GM06990 (cell line): Measurements from ENCODE around the gene SEC61A2.

ENCODE experiments used
- DNase-seq: peaks from one replicate; pipeline ENCODE4 v3.0.0-alpha.2; 2011; ENCODE audit not compliant: insufficient read length; ENCODE audit errors: extremely low read depth
- H3K27me3 ChIP-seq: replicated peaks from 2 replicates; pipeline ENCODE4 v1.6.0; 2011; ENCODE audit warnings: low read length; ENCODE audit not compliant: control insufficient read depth, insufficient read depth
- H3K36me3 ChIP-seq: 2 replicates; pipeline ENCODE4 v1.5.1; 2011; ENCODE audit warnings: low read length; ENCODE audit not compliant: control insufficient read depth, insufficient read depth
- H3K4me3 ChIP-seq: replicated peaks from 2 replicates; pipeline ENCODE4 v1.5.1; 2011; ENCODE audit warnings: low read depth, mild to moderate bottlenecking, control low read depth, low read length
- TF ChIP-seq, protein P1 (sequence below): IDR thresholded peaks from 2 replicates; pipeline ENCODE4 v1.5.1; 2011; ENCODE audit warnings: low read length, control low read depth, mild to moderate bottlenecking, inconsistent platforms; ENCODE audit not compliant: insufficient read depth, poor library complexity, severe bottlenecking

The SEC61A2 gene

DNA sequence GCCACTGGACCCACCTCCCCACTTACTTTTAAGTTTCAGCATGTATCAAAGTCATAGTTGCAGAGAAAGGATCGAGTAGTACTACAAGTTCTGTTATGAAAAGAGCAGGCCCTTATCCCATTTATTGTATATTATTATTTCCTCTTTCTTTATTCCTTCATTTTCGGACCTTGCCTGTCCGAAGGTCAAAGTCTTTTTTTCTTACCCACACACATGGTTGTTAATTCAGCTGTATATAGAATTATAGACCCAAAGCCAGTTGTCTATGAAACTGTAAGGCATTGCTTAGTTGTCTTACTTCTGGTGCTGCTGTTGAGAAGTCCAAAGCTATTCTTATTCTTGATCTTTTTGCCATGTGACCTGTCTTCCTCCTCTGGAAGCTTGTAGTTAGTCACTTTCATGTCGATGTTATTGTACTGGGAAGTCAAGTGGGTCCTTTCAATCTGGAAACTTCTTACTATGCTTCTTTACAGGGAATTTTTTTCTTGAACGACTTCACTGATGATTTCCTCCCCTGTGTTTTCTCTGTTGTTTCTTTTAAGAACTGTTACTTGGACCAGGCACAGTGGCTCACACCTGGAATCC lies 57.9 kb downstream of the SEC61A2 start:
- peaks cover 5% of the 10 kb centered on the region for H3K36me3 ChIP-seq
- TF ChIP-seq, protein P1, sequence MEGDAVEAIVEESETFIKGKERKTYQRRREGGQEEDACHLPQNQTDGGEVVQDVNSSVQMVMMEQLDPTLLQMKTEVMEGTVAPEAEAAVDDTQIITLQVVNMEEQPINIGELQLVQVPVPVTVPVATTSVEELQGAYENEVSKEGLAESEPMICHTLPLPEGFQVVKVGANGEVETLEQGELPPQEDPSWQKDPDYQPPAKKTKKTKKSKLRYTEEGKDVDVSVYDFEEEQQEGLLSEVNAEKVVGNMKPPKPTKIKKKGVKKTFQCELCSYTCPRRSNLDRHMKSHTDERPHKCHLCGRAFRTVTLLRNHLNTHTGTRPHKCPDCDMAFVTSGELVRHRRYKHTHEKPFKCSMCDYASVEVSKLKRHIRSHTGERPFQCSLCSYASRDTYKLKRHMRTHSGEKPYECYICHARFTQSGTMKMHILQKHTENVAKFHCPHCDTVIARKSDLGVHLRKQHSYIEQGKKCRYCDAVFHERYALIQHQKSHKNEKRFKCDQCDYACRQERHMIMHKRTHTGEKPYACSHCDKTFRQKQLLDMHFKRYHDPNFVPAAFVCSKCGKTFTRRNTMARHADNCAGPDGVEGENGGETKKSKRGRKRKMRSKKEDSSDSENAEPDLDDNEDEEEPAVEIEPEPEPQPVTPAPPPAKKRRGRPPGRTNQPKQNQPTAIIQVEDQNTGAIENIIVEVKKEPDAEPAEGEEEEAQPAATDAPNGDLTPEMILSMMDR = no peak

DNA sequence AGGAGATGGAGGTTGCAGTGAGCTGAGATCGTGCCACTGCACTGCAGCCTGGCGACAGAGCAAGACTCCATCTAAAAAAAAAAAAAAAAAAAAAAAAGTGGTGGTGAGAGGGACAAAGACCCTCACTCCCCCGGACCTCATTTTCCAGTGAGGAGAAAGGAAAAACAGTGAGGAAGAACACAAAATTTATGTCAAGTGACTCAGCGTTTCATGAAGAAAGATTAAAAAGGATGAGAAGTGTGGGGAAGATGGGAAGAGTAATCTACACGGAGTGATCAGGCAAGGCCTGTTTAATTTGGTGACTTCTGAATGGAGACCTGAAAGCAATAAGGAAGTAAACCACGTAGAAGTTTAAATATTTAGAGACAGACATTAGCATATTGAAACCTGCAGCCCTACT lies 59.2 kb downstream of the SEC61A2 start:
- TF ChIP-seq, protein P1 = no peak
- DNase-seq = no peak
- Histone ChIP-seq H3K4me3 (no peak overlapping the region), H3K36me3 (peaks cover 5% of the 10 kb centered on the region), H3K27me3 (no peaks in the 10 kb centered on the region)

More for the DNA sequence above, 57.9 kb downstream of the SEC61A2 start:
- H3K4me3 ChIP-seq = no peak overlapping the region
- H3K27me3 ChIP-seq = no peaks in the 10 kb centered on the region
- no peak for DNase-seq

DNA sequence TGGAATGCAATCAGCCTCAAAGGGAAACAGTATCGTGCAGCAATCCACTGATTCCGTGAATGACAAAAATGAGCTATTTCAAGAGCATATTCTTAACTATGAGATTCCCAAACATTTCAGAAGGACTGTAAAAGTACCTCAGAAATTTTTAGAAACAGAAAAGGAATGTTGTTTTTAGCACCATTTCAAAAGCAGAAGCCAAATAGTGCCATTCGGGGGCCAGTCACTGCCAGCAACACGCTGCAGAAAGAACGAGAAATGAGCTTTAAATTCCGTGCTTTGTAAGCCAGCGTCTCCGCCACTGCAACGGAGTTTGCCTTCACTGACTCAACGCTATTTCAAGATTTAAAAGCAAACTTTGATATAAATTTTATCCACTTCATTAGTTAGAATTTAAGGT lies 59.9 kb downstream of the SEC61A2 start:
- Histone ChIP-seq H3K27me3 (no peaks in the 10 kb centered on the region), H3K36me3 (peaks cover 5% of the 10 kb centered on the region), H3K4me3 (no peak overlapping the region)
- TF ChIP-seq, protein P1 = no peak
- no peak for DNase-seq

DNA sequence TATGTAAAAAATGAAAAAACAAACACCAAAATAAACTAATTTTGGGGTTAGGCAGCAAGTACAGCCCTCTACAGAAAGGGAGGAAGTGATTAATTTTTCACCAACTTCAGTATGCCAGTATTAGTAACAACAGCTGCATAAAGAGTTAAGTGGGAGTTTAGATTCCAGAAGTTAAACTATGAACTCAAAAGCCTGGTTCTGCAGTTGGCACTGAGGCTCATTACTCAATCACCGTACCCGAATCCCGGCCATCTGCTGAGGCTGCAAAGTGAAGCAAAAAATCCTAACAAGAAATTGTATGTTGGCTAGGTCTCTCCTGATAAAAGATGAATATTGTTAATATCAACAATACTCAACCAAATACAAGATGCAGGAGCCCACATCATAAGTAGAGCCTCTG lies 62.2 kb downstream of the SEC61A2 start:
- no peaks in the 10 kb centered on the region for H3K27me3 ChIP-seq
- TF ChIP-seq, protein P1 = no peak
- H3K36me3 ChIP-seq = no peaks in the 10 kb centered on the region; the same call in 1 of the 2 replicates
- H3K4me3 ChIP-seq = no peak overlapping the region
- DNase-seq = no peak

DNA sequence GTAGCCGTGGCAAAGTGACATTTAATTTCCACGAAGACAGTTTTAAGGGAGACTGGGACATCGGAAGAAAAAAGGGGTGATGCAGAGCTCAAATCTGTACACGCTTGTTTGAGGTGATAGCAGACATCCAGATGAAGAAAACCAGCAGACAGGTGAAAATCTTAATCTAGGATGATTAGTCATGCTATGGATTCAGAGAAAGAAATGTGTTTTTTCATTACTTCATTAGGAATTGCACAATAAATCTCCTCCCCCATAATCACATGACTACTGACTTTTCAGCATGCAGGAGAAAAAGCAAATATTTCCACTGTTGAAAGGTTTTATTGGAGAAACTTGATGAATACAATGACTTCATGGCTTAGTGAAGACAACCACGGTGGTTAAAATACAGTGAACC lies 63.7 kb downstream of the SEC61A2 start:
- no peak for DNase-seq
- Histone ChIP-seq H3K27me3 (no peaks in the 10 kb centered on the region), H3K4me3 (no peak overlapping the region), H3K36me3 (no peaks in the 10 kb centered on the region)
- TF ChIP-seq, protein P1 = no peak
